Common myeloid progenitor, CD34-positive (primary cell): ENCODE data around the gene SCN10A.
A peak's percentile ranks its signal among the peaks of the same experiment; 100 is the strongest.

Source experiments
- CTCF ChIA-PET: fragments of 350-600 bp; sonication (Branson Sonifier 250); formaldehyde crosslinking; loops from one replicate; lab custom pipeline; 2021; ENCODE audit warnings: antibody characterized with exemption; lab: Charles Lee
- POLR2A ChIA-PET: fragments of 350-600 bp; sonication (Branson Sonifier 250); formaldehyde crosslinking; loops from one replicate; lab custom pipeline; 2021; ENCODE audit warnings: antibody characterized with exemption; lab: Charles Lee
- DNase-seq, 3 donors: peaks; one replicate each; pipeline versions ENCODE4 v3.0.0 to v3.0.0-alpha.2; 2013
- H3K27ac ChIP-seq, 2 experiments: 1 replicate in 1 of 2; 2 replicates in 1 of 2; pipeline ENCODE4 v1.7.0; 2013; ENCODE audit warnings: inconsistent platforms in 2 of 2, low read length in 2 of 2, mild to moderate bottlenecking in 2 of 2, low read depth in 1 of 2, moderate library complexity in 1 of 2; ENCODE audit not compliant: severe bottlenecking in 2 of 2, insufficient read depth in 1 of 2, poor library complexity in 1 of 2
- H3K27me3 ChIP-seq, 5 experiments: replicated peaks in 2 of 5; 1 replicate in 3 of 5; 2 replicates in 2 of 5; pipeline versions ENCODE4 v1.6.1 to v1.7.0; 2013; ENCODE audit warnings: low read length in 4 of 5, mild to moderate bottlenecking in 2 of 5, moderate library complexity in 2 of 5, inconsistent platforms in 1 of 5; ENCODE audit not compliant: insufficient read depth in 5 of 5, control insufficient read depth in 4 of 5
- H3K36me3 ChIP-seq, 4 experiments: 1 replicate in 2 of 4; 2 replicates in 2 of 4; pipeline versions ENCODE4 v1.6.1 to v1.7.0; 2013; ENCODE audit warnings: low read length in 3 of 4, control low read depth in 1 of 4, mild to moderate bottlenecking in 1 of 4; ENCODE audit not compliant: control insufficient read depth in 4 of 4, insufficient read depth in 4 of 4
- H3K4me1 ChIP-seq, 4 experiments: 1 replicate in 3 of 4; 2 replicates in 1 of 4; pipeline versions ENCODE4 v1.6.1 to v1.7.1; 2013; ENCODE audit warnings: low read length in 3 of 4, mild to moderate bottlenecking in 3 of 4, control low read depth in 1 of 4, inconsistent platforms in 1 of 4, moderate library complexity in 1 of 4; ENCODE audit not compliant: control insufficient read depth in 4 of 4, insufficient read depth in 4 of 4; ENCODE audit errors: control extremely low read depth in 1 of 4
- H3K4me3 ChIP-seq, 7 experiments: 1 replicate in 4 of 7; 2 replicates in 3 of 7; pipeline versions ENCODE4 v1.5.1 to v1.7.0; 2013; ENCODE audit warnings: mild to moderate bottlenecking in 7 of 7, low read length in 6 of 7, moderate library complexity in 6 of 7, inconsistent platforms in 2 of 7, low read depth in 2 of 7, control low read depth in 1 of 7; ENCODE audit not compliant: insufficient read depth in 4 of 7, control insufficient read depth in 1 of 7; ENCODE audit errors: extremely low read depth in 1 of 7
- H3K9me3 ChIP-seq, 5 experiments: 1 replicate in 4 of 5; 2 replicates in 1 of 5; pipeline versions ENCODE4 v1.6.1 to v1.7.1; 2013; ENCODE audit warnings: low read length in 4 of 5, mild to moderate bottlenecking in 2 of 5, inconsistent platforms in 1 of 5, low read depth in 1 of 5, moderate library complexity in 1 of 5; ENCODE audit not compliant: control insufficient read depth in 4 of 5, insufficient read depth in 2 of 5; ENCODE audit errors: control extremely low read depth in 1 of 5
- WGBS: methylation state at CpG from one replicate; pipeline ENCODE4 v1.1.5; 2013; ENCODE audit not compliant: insufficient coverage; 5-methylcytosine and 5-hydroxymethylcytosine counted together

SCN10A gene

GRCh38 chr3:38662544-38662943 is 153.5 kb downstream of the SCN10A start:
- POLR2A ChIA-PET: no interaction called here
- Histone ChIP-seq H3K4me1 (no peaks in the 10 kb centered on the region), H3K4me3 (no peak overlapping the region), H3K27ac (no peak overlapping the region), H3K27me3 (peaks cover 0 to 20% (median 10%) of the 10 kb centered on the region in 5 experiments), H3K9me3 (peaks cover 0 to 25% (median 10%) of the 10 kb centered on the region in 5 experiments), H3K36me3 (no peaks in the 10 kb centered on the region)
- CTCF ChIA-PET: interaction anchor here (1.5 to 1.8 kb wide), 2 partner anchors 8 to 10 kb away, joined by 3 to 4 read pairs; no protein-coding TSS in a partner anchor
- 72% methylated on average over 3 of the region's 4 CpGs for WGBS
- DNase-seq: no peak

- H3K4me1 ChIP-seq: no peaks in the 10 kb centered on the region
- H3K27me3 ChIP-seq: peaks cover 0 to 37% (median 16%) of the 10 kb centered on the region in 5 experiments
- peaks cover 0 to 23% (median 10%) of the 10 kb centered on the region in 5 experiments for H3K9me3 ChIP-seq
- no peak for DNase-seq
- CTCF ChIA-PET: interaction anchor here (1.1 to 1.5 kb wide), 2 partner anchors 83 to 183 kb away, joined by 3 read pairs; no protein-coding TSS in a partner anchor
- 59% methylated on average over 8 of the region's 9 CpGs for WGBS
- POLR2A ChIA-PET: no interaction called here
- H3K27ac ChIP-seq: no peak overlapping the region
- H3K36me3 ChIP-seq: no peaks in the 10 kb centered on the region
- no peak overlapping the region for H3K4me3 ChIP-seq
Measured at GRCh38 chr3:38658841-38659240, 157.2 kb downstream of the SCN10A start.

GRCh38 chr3:38657369-38657768 is 158.6 kb downstream of the SCN10A start:
- ChIA-PET CTCF (no interaction called here), POLR2A (no interaction called here)
- H3K27ac ChIP-seq: no peak overlapping the region
- no peaks in the 10 kb centered on the region for H3K36me3 ChIP-seq
- WGBS: 92% methylated on average over 4 of the region's 5 CpGs
- DNase-seq: no peak
- no peaks in the 10 kb centered on the region for H3K4me1 ChIP-seq
- H3K9me3 ChIP-seq: peaks cover 0 to 9% (median 5%) of the 10 kb centered on the region in 5 experiments
- H3K4me3 ChIP-seq: no peak overlapping the region
- peaks cover 0 to 41% (median 23%) of the 10 kb centered on the region in 5 experiments for H3K27me3 ChIP-seq

- peaks cover 0 to under 1% (median 0%) of the 10 kb centered on the region in 5 experiments for H3K9me3 ChIP-seq
- H3K4me1 ChIP-seq: peaks cover 0 to 5% (median 2%) of the 10 kb centered on the region in 4 experiments
- ChIA-PET POLR2A (no interaction called here), CTCF (interaction anchor here (0.6 to 2.3 kb wide), 16 partner anchors 9 to 490 kb away, joined by 3 to 11 read pairs (median 4); no protein-coding TSS in a partner anchor)
- DNase-seq: peak; percentile 53 to 76 (median 73)
- peaks cover 0 to 47% (median 27%) of the 10 kb centered on the region in 5 experiments for H3K27me3 ChIP-seq
- H3K36me3 ChIP-seq: no peaks in the 10 kb centered on the region
- no peak overlapping the region for H3K27ac ChIP-seq
- 11% methylated on average over 5 of the region's 7 CpGs for WGBS
- no peak overlapping the region for H3K4me3 ChIP-seq
Measured at GRCh38 chr3:38655708-38656300, 160.2 kb downstream of the SCN10A start.

- POLR2A ChIA-PET: no interaction called here
- Histone ChIP-seq H3K9me3 (no peaks in the 10 kb centered on the region), H3K36me3 (no peaks in the 10 kb centered on the region), H3K27ac (no peak overlapping the region), H3K4me3 (no peak overlapping the region), H3K27me3 (peaks cover 4 to 54% (median 28%) of the 10 kb centered on the region in 5 experiments), H3K4me1 (peaks cover 0 to 17% (median 13%) of the 10 kb centered on the region in 4 experiments)
- CTCF ChIA-PET: interaction anchor here (1.1 to 4.7 kb wide), 6 partner anchors 10 to 346 kb away, joined by 3 to 42 read pairs (median 3); no protein-coding TSS in a partner anchor
- DNase-seq: no peak
- WGBS: 91% methylated on average over 5 of the region's 7 CpGs
Measured at GRCh38 chr3:38653685-38654537, 162.1 kb downstream of the SCN10A start.

- no peak for DNase-seq
- ChIA-PET CTCF (interaction anchor here (1.1 to 4.7 kb wide), 6 partner anchors 9 to 347 kb away, joined by 3 to 42 read pairs (median 4); partner anchors contain the start of gene EXOG), POLR2A (no interaction called here)
- Histone ChIP-seq H3K27ac (no peak overlapping the region), H3K9me3 (no peaks in the 10 kb centered on the region), H3K4me3 (no peak overlapping the region), H3K36me3 (no peaks in the 10 kb centered on the region), H3K27me3 (peaks cover 4 to 56% (median 35%) of the 10 kb centered on the region in 5 experiments), H3K4me1 (peaks cover 0 to 19% (median 16%) of the 10 kb centered on the region in 4 experiments)
- 100% methylated on average over 1 of the region's 1 CpG for WGBS
Measured at GRCh38 chr3:38652934-38653333, 163.1 kb downstream of the SCN10A start.
